Loucy (cell line): ENCODE data around the gene UNC13B.

Source experiments
- H2AFZ ChIP-seq: fragments of 200-600 bp; sonication (generic); 2 replicates; pipeline ENCODE4 v1.6.0; 2016; ENCODE audit warnings: antibody characterized with exemption, mild to moderate bottlenecking, low read length, moderate library complexity
- H3F3A ChIP-seq: fragments of 200-600 bp; 2 replicates; pipeline ENCODE4 v1.6.0; 2016; ENCODE audit warnings: antibody characterized with exemption, low read depth, mild to moderate bottlenecking
- H3K27me3 ChIP-seq: fragments of 200-600 bp; sonication (generic); 2 replicates; pipeline ENCODE4 v1.6.1; 2014; ENCODE audit warnings: low read length, mild to moderate bottlenecking; ENCODE audit not compliant: insufficient read depth, poor library complexity, severe bottlenecking
- H3K36me3 ChIP-seq: fragments of 200-600 bp; sonication (generic); 2 replicates; pipeline ENCODE4 v1.6.1; 2016; ENCODE audit warnings: low read length; ENCODE audit not compliant: insufficient read depth
- H3K4me1 ChIP-seq: fragments of 200-600 bp; sonication (generic); 2 replicates; pipeline ENCODE4 v1.5.1; 2014; ENCODE audit warnings: low read length, mild to moderate bottlenecking; ENCODE audit not compliant: insufficient read depth, poor library complexity, severe bottlenecking
- H3K4me2 ChIP-seq: fragments of 200-600 bp; sonication (generic); 2 replicates; pipeline ENCODE4 v1.6.0; 2014; ENCODE audit warnings: antibody characterized with exemption, low read length, low read depth, mild to moderate bottlenecking; ENCODE audit not compliant: poor library complexity, severe bottlenecking
- H3K4me3 ChIP-seq: fragments of 200-600 bp; sonication (generic); 2 replicates; pipeline ENCODE4 v1.5.1; 2014; ENCODE audit warnings: low read length, mild to moderate bottlenecking, mixed read lengths; ENCODE audit not compliant: poor library complexity, severe bottlenecking
- H3K79me2 ChIP-seq: fragments of 200-600 bp; sonication (generic); 2 replicates; pipeline ENCODE4 v1.6.1; 2014; ENCODE audit warnings: low read length; ENCODE audit not compliant: insufficient read depth
- H3K9ac ChIP-seq: fragments of 200-600 bp; sonication (generic); 2 replicates; pipeline ENCODE4 v1.6.0; 2014; ENCODE audit warnings: mild to moderate bottlenecking, low read depth, low read length, moderate library complexity; ENCODE audit not compliant: poor library complexity, severe bottlenecking
- H3K9me2 ChIP-seq: fragments of 200-600 bp; sonication (generic); replicated peaks from 2 replicates; pipeline ENCODE4 v1.6.1; 2016; ENCODE audit warnings: low read depth, low read length, mixed read lengths
- H3K9me3 ChIP-seq: fragments of 200-600 bp; sonication (generic); 2 replicates; pipeline ENCODE4 v1.6.1; 2014; ENCODE audit warnings: mild to moderate bottlenecking, antibody characterized with exemption, low read length, low read depth; ENCODE audit not compliant: insufficient read depth
- H4K20me1 ChIP-seq: fragments of 200-600 bp; sonication (generic); 2 replicates; pipeline ENCODE4 v1.6.0; 2014; ENCODE audit warnings: antibody characterized with exemption, low read length, mild to moderate bottlenecking; ENCODE audit not compliant: insufficient read depth, poor library complexity, severe bottlenecking
- CTCF ChIP-seq: fragments of 200-600 bp; sonication (generic); conservative IDR thresholded peaks from 2 replicates; pipeline ENCODE4 v1.5.1; 2014; ENCODE audit warnings: mild to moderate bottlenecking, antibody characterized with exemption, low read length
- EZH2phosphoT487 ChIP-seq: fragments of 200-600 bp; IDR thresholded peaks from 2 replicates; pipeline ENCODE4 v1.6.1; 2018; ENCODE audit warnings: antibody characterized with exemption, mild to moderate bottlenecking, moderate library complexity, borderline replicate concordance

Gene UNC13B

GRCh38 chr9:35380039-35380438, 218.2 kb downstream of the UNC13B start:
- Histone ChIP-seq H3K4me3 (no peak overlapping the region), H3K9me3 (no peaks in the 10 kb centered on the region), H4K20me1 (no peaks in the 10 kb centered on the region), H3K4me2 (no peak overlapping the region), H3K27me3 (no peaks in the 10 kb centered on the region), H3K9me2 (no peaks in the 10 kb centered on the region), H3K79me2 (no peaks in the 10 kb centered on the region), H3K4me1 (no peaks in the 10 kb centered on the region), H3K9ac (no peak overlapping the region), H2AFZ (no peak overlapping the region), H3F3A (no peaks in the 10 kb centered on the region), H3K36me3 (no peaks in the 10 kb centered on the region)
- TF ChIP-seq EZH2phosphoT487: no peak
- no peak for TF ChIP-seq CTCF

- Histone ChIP-seq H3K9me3 (no peaks in the 10 kb centered on the region), H3K36me3 (no peaks in the 10 kb centered on the region), H4K20me1 (no peaks in the 10 kb centered on the region), H2AFZ (no peak overlapping the region), H3F3A (no peaks in the 10 kb centered on the region), H3K9ac (no peak overlapping the region), H3K4me1 (no peaks in the 10 kb centered on the region), H3K27me3 (no peaks in the 10 kb centered on the region), H3K79me2 (no peaks in the 10 kb centered on the region), H3K4me2 (no peak overlapping the region), H3K4me3 (no peak overlapping the region), H3K9me2 (no peaks in the 10 kb centered on the region)
- no peak for TF ChIP-seq EZH2phosphoT487
- no peak for TF ChIP-seq CTCF
Observed at GRCh38 chr9:35380619-35381018, 218.8 kb downstream of the UNC13B start.

- Histone ChIP-seq H3K27me3 (no peaks in the 10 kb centered on the region), H2AFZ (no peak overlapping the region), H3F3A (no peaks in the 10 kb centered on the region), H3K36me3 (no peaks in the 10 kb centered on the region), H3K9me2 (no peaks in the 10 kb centered on the region), H3K4me2 (no peak overlapping the region), H3K9me3 (no peaks in the 10 kb centered on the region), H3K4me1 (no peaks in the 10 kb centered on the region), H4K20me1 (no peaks in the 10 kb centered on the region), H3K79me2 (no peaks in the 10 kb centered on the region), H3K9ac (no peak overlapping the region), H3K4me3 (no peak overlapping the region)
- TF ChIP-seq EZH2phosphoT487 (no peak), CTCF (0 out of 2 replicates have a peak, but pooled peaks have one; percentile 15)
Observed at GRCh38 chr9:35385042-35385441, 223.2 kb downstream of the UNC13B start.
